HG02840 (cell line): ENCODE results near the gene LDLRAD4.
"Not testable (repeated sequence)": the region's sequence is repeated elsewhere in the genome, so short reads cannot be mapped to it uniquely, and the experiment has no call there.

Experiments used
- ATAC-seq: cut with Tn5 transposase; IDR thresholded peaks from one replicate; pipeline ENCODE4 v1.9.1; 2021; ENCODE audit warnings: mild to moderate bottlenecking, moderate library complexity, moderate number of reproducible peaks; ENCODE audit not compliant: unreplicated experiment, low FRiP score

The LDLRAD4 gene

DNA sequence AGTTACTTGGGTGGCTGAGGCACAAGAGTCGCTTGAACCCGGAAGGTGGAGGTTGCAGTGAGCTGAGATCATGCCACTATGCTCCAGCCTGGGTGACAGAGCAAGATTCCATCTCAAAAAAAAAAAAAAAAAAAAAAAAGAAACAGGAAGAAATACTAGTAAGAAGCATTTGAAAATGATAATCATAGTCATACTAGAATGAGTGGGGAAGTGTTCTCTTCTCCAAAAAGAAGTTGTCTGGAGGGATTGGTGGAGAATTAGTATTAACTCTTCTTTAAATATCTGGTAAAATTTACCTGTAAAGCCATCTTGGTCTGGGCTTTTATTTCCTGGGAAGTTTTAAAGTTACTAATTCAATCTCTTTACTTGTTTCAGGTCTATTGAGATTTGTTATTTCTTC, 376.0 kb downstream of the LDLRAD4 start:
- ATAC-seq: no peak

- ATAC-seq: no peak
Observed at GRCh38 chr18:13597068-13597467, 378.5 kb downstream of the LDLRAD4 start.

DNA sequence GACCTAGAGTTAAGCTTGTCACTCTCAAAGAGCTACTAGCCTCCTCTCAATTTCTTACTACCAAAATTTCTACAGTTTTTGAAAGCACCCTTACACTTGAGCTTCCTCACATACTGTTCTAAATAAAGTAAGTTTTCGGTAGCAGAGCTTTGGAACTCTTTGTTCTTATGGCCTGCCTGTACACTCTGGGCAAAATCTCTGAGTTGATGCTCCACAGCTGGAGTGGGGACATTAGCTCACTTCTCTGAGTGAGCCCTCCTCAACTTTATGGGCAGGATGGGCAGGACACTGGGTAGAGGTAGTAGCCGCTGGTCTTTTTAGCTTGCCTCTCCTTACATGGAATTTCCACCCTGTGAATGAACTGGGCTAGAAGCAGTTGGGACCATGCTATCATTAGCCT, 380.0 kb downstream of the LDLRAD4 start:
- no peak for ATAC-seq

GRCh38 chr18:13599031-13599430, 380.5 kb downstream of the LDLRAD4 start:
- ATAC-seq: no peak

- no peak for ATAC-seq
Observed at GRCh38 chr18:13603304-13604019, 384.9 kb downstream of the LDLRAD4 start.

DNA sequence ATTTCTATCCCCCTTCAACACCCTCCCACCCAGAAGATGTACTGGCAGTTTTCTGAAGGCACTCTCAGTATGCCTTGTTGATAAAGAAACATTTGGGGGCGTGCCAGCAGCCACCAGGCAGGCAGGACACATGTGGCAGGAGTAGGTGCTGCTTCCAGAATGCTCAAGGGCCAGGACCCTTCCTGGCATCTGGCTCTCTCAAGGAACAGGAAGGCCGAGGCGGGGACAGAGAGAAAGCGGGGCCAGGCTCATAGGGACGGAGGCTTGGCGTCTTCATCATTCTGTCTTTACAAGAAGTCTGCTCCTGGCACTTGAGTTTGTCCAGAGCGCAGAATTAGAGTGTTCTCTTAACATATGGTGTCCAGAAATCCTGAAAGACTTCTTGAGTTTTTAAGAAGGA, 386.2 kb downstream of the LDLRAD4 start:
- ATAC-seq: no peak

- ATAC-seq: no peak
Observed at GRCh38 chr18:13605477-13605876, 386.9 kb downstream of the LDLRAD4 start.

DNA sequence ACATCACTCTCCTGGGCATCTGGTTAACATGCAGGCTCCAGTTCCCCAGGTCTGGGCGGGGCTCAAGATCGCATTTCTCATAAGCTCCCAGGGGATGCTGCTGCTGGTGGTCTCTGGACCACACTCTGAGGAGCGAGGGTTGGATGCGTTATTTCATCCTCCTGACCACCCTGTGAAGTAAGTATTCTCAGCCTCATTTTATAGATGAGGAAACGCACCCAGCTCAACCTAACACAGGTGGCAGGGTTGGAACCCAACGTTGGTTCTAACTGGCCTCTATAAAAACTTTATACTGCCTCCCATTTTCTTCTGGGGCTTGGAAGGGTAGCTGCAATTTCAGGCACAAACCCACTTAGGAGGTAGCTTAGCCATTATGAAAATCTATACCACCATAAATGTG, 387.3 kb downstream of the LDLRAD4 start:
- no peak for ATAC-seq

- no peak for ATAC-seq
Observed at GRCh38 chr18:13606604-13607254, 388.2 kb downstream of the LDLRAD4 start.

GRCh38 chr18:13608024-13608562, 389.5 kb downstream of the LDLRAD4 start:
- not testable (repeated sequence) for ATAC-seq

DNA sequence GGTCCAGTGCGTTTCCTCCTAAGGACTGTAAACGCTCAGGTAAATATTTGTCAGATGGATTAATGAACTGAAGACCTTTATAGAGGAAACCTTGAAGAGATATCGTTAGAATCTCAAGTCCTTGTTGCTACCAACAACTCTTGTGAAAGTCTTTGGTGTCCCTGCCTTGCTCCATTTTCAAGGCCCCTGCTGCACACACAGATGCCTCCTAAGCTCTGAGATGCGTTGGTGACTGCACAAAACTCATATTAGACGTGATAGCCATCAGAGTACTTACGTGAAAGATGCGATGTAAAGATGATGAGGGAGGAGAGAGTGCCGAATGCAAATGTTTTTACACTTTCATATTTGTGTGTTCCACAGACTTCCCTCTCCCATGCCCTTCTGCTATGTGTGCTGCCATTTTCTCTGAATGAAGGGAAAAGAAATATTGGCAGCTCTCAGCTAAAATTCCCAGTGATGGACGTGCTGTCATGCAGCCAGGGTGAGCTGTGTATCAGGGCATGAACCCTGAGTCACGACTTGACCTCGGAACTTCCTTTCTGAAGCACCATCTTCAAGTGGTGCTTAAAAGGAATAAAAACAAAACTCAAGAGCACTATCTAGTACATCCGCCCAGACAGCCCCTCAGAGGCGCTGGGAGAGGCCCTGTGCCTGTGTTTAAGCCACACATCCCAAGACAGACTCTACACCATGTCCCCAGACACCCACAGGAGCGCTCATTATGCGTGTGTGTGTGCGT, 390.4 kb downstream of the LDLRAD4 start:
- ATAC-seq: no peak

DNA sequence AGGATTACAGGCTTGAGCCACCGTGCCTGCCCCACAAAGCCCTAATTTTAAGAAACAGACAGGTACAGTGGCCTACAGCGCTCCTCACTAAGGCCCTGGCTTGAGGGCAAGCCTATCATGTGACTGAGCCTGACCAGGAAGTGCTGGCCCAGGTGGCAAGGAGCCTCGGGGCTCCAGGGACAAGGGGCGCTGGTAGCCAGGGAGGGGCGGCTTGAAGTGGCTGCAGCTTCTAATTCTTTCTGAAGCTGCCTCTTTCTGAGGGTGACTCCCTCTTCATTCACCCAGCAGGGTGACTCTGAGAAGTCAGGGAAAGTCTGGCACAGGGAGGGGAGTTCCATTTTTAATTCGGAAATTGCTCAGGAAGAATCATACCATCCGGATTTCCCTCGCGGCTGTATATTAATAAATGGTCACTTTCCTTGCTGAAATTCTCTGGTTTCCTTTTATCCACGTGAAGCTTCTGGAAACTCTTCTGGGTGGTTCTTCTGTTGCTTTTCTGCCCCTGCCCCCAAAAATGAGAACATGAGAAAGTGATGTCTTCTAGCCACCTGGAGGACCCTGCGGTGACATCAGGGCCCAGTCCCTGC, 392.1 kb downstream of the LDLRAD4 start:
- ATAC-seq: no peak

DNA sequence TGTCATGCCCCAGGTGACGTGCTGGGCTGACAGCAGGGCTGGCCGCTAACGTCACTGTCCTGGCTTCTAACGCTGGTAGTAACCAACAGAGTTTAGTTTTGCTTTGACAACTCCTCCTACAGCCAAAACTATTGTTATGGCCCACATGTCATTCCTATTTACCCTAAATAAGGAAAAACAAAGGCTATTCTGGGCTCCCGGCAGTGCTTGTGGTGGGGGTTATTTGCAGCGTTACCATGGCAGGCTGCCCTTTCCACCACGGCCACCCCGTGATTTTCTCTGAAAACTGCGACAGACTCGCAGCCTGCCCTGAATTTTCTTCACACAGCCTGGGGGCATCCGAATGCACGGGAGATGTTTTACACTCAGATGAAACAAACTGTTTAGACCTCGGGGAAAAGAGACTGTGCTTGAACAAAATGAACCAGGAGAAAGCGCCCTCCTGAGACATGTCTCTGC, 392.6 kb downstream of the LDLRAD4 start:
- no peak for ATAC-seq

- ATAC-seq: peak; percentile 0
Observed at GRCh38 chr18:13611601-13612195, 393.1 kb downstream of the LDLRAD4 start.

DNA sequence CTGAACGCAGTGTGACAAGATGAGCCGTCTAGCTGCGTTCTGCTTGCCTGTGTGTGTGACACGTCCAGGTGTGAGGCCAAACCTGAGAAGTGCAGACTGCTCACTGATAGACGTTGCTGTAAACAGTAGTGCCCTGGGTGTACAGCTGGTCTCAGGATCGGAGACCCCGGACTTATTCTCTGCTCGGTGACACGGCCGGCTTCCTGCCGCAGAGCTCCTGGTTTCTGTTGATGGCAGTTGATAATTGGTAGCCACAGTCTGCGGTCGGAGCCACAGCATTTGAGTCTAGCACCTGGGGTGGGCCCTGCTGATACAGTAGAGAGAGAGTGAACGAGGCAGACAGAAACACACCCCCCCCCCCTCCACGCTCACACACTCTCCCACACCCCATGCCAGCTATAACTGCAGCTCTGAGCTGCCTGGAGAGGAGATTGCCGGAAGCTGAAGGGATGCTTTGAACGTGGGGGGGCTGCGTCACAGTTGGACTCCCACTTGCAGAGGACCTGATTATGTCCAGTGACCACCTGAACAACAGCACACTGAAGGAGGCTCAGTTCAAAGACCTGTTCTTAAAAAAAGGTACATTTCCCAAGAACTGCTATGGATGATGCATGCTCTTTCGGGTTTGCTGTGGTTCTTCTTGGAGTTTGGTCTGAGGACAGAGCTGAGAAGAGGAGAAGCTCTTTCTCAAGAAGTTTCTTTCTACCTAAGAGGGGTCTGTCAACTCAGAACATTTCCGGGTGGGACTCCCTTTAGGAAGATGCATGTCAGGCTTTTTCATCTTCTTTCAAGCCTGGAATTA, 393.8 kb downstream of the LDLRAD4 start:
- peak; percentile 61 for ATAC-seq

DNA sequence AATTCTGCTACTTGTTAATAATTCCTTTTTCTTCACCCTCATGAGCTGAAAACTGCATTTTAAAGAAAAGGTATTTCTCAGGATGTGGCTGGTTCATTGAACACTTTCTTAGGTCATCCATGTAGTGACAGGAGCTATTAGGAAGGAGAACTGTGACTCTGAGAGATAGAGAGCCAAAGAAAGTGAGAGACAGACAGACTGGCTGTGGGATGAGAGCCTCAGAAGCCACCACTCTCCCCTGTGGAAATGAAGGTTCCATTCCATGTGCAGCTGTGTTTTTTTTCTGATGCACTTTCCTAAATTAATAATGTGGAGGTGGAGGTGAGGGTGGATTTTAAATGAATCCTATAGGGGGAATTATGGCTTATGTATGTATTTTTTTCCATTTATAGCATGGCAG, 394.5 kb downstream of the LDLRAD4 start:
- ATAC-seq: no peak

GRCh38 chr18:13613591-13614501, 395.3 kb downstream of the LDLRAD4 start:
- no peak for ATAC-seq

- ATAC-seq: no peak
Observed at GRCh38 chr18:13614641-13615288, 396.2 kb downstream of the LDLRAD4 start.
